Fibroblast of pulmonary artery (primary cell): ENCODE results near the gene TMEM143.
A peak's percentile ranks its signal among the peaks of the same experiment; 100 is the strongest.

Experiments
- DNase-seq: peaks from one replicate; pipeline ENCODE4 v3.0.0-alpha.2; 2010; ENCODE audit warnings: low read depth
- H3K4me3 ChIP-seq: replicated peaks from 2 replicates; pipeline ENCODE4 v1.5.1; 2011; ENCODE audit warnings: low read depth, mild to moderate bottlenecking, control low read depth, low read length, moderate library complexity
- CTCF ChIP-seq: IDR thresholded peaks from 2 replicates; pipeline ENCODE4 v1.5.1; 2011; ENCODE audit warnings: mild to moderate bottlenecking, control low read depth, low read length, inconsistent platforms; ENCODE audit errors: missing control alignments

TMEM143 gene

GRCh38 chr19:48338802-48339503 is 24.8 kb downstream of the TMEM143 start:
- H3K4me3 ChIP-seq, result no peak overlapping the region
- TF ChIP-seq CTCF, result no peak
- no peak for DNase-seq

GRCh38 chr19:48338253-48338755 is 25.4 kb downstream of the TMEM143 start:
- no peak overlapping the region for H3K4me3 ChIP-seq
- TF ChIP-seq CTCF, result no peak
- no peak for DNase-seq

GRCh38 chr19:48333467-48334384 is 30.0 kb downstream of the TMEM143 start:
- DNase-seq, result peak; percentile 95
- peak overlapping the region; percentile 56 for H3K4me3 ChIP-seq
- peak; percentile 68 for TF ChIP-seq CTCF

- no peak for TF ChIP-seq CTCF
- peak overlapping the region; percentile 40 for H3K4me3 ChIP-seq
- peak; percentile 99 for DNase-seq
These were observed 30.9 kb downstream of the TMEM143 start for GRCh38 chr19:48332662-48333466.

GRCh38 chr19:48332351-48332661 is 31.4 kb downstream of the TMEM143 start:
- H3K4me3 ChIP-seq, result peak overlapping the region; percentile 22
- TF ChIP-seq CTCF, result no peak

GRCh38 chr19:48330012-48330681 is 33.6 kb downstream of the TMEM143 start:
- TF ChIP-seq CTCF, result no peak
- H3K4me3 ChIP-seq, result no peak overlapping the region
- no peak for DNase-seq

More at GRCh38 chr19:48332351-48332661, 31.4 kb downstream of the TMEM143 start:
- no peak for DNase-seq
